Activated T-cell treated with anti-CD3 and anti-CD28 coated beads, Interleukin-2, amount 50 U/mL, for 72 hours (primary cell): ENCODE data around the gene ACKR4. TPM values are rescaled to one million over a fixed set of nuclear protein-coding genes. Genes with fewer than 3 reads are reported as not detected.
"Not testable (repeated sequence)": the region's sequence is repeated elsewhere in the genome, so short reads cannot be mapped to it uniquely, and the experiment has no call there.

ENCODE experiments used
- ATAC-seq, 2 donors: fragments of 150-1000 bp; cut with Tn5 transposase; replicated peaks in 1 of 2; 2 replicates each; pipeline ENCODE4 v1.10.0; 2021; ENCODE audit warnings: moderate library complexity in 2 of 2, mild to moderate bottlenecking in 1 of 2
- DNase-seq, 2 donors: peaks; one replicate each; pipeline ENCODE4 v3.0.0; 2021 to 2022; ENCODE audit warnings: mixed read lengths in 1 of 2
- H3K27ac Mint-ChIP-seq: one replicate; pipeline ENCODE4 v1.8.0; 2022; ENCODE audit warnings: mild to moderate bottlenecking, moderate library complexity, mixed read lengths
- H3K27me3 Mint-ChIP-seq: one replicate; pipeline ENCODE4 v1.8.0; 2022; ENCODE audit warnings: low read depth, mixed read lengths
- H3K36me3 Mint-ChIP-seq, 2 donors: one replicate each; pipeline ENCODE4 v1.8.0; 2022; ENCODE audit warnings: mixed read lengths in 2 of 2, mild to moderate bottlenecking in 1 of 2; ENCODE audit not compliant: insufficient read depth in 2 of 2
- H3K4me1 Mint-ChIP-seq: one replicate; pipeline ENCODE4 v1.8.0; 2022; ENCODE audit warnings: low read depth, mixed read lengths
- H3K4me3 Mint-ChIP-seq, 2 donors: one replicate each; pipeline ENCODE4 v1.8.0; 2022; ENCODE audit warnings: mild to moderate bottlenecking in 2 of 2, mixed read lengths in 2 of 2, moderate library complexity in 2 of 2
- H3K9me3 Mint-ChIP-seq, 2 donors: one replicate each; pipeline ENCODE4 v1.8.0; 2022; ENCODE audit warnings: mixed read lengths in 2 of 2
- total RNA-seq, 2 donors: library from RNA; stranded (reverse); gene quantifications; one replicate each; pipeline ENCODE4 v1.2.3, GENCODE V29; 2022

Gene ACKR4
- total RNA-seq, 2 donors from 2014 or later = not detected

GRCh38 chr3:132629928-132630327, 32.9 kb downstream of the ACKR4 start:
- H3K4me1 Mint-ChIP-seq = peaks cover 9% of the 10 kb centered on the region

GRCh38 chr3:132630612-132631011, 33.5 kb downstream of the ACKR4 start:
- DNase-seq (no peak), ATAC-seq (no peak)
- Mint-ChIP-seq H3K27me3 (no peaks in the 10 kb centered on the region), H3K36me3 (peaks cover 2 to 7% of the 10 kb centered on the region in 2 donors), H3K4me1 (peaks cover 9% of the 10 kb centered on the region), H3K4me3 (no peak overlapping the region), H3K27ac (no peak overlapping the region), H3K9me3 (no peaks in the 10 kb centered on the region)

More at GRCh38 chr3:132629928-132630327, 32.9 kb downstream of the ACKR4 start:
- no peaks in the 10 kb centered on the region for H3K27me3 Mint-ChIP-seq
- peaks cover 4% of the 10 kb centered on the region in 2 donors for H3K36me3 Mint-ChIP-seq
- H3K9me3 Mint-ChIP-seq = no peaks in the 10 kb centered on the region
- DNase-seq = no peak
- H3K4me3 Mint-ChIP-seq = no peak overlapping the region
- H3K27ac Mint-ChIP-seq = no peak overlapping the region
- ATAC-seq = no peak

- peaks cover 4% of the 10 kb centered on the region for H3K4me1 Mint-ChIP-seq
- no peak overlapping the region for H3K4me3 Mint-ChIP-seq
- DNase-seq (no peak), ATAC-seq (no peak)
- H3K27ac Mint-ChIP-seq = no peak overlapping the region
- peaks cover 0 to 10% of the 10 kb centered on the region in 2 donors for H3K36me3 Mint-ChIP-seq
- no peaks in the 10 kb centered on the region for H3K27me3 Mint-ChIP-seq
- H3K9me3 Mint-ChIP-seq = no peaks in the 10 kb centered on the region
Observed at GRCh38 chr3:132635052-132635451, 38.0 kb downstream of the ACKR4 start.

GRCh38 chr3:132637590-132637989, 40.5 kb downstream of the ACKR4 start:
- DNase-seq (no peak), ATAC-seq (no peak)
- no peaks in the 10 kb centered on the region for H3K4me1 Mint-ChIP-seq
- peaks cover 3 to 11% of the 10 kb centered on the region in 2 donors for H3K36me3 Mint-ChIP-seq
- no peak overlapping the region for H3K4me3 Mint-ChIP-seq
- no peaks in the 10 kb centered on the region for H3K27me3 Mint-ChIP-seq
- no peak overlapping the region for H3K27ac Mint-ChIP-seq
- H3K9me3 Mint-ChIP-seq = no peaks in the 10 kb centered on the region

- peaks cover 3 to 11% of the 10 kb centered on the region in 2 donors for H3K36me3 Mint-ChIP-seq
- no peaks in the 10 kb centered on the region for H3K4me1 Mint-ChIP-seq
- H3K27ac Mint-ChIP-seq = no peak overlapping the region
- no peak for DNase-seq
- no peak for ATAC-seq
- H3K27me3 Mint-ChIP-seq = no peaks in the 10 kb centered on the region
- no peaks in the 10 kb centered on the region for H3K9me3 Mint-ChIP-seq
- H3K4me3 Mint-ChIP-seq = no peak overlapping the region
Observed at GRCh38 chr3:132638706-132639105, 41.6 kb downstream of the ACKR4 start.

- not testable (repeated sequence) for DNase-seq, H3K36me3 Mint-ChIP-seq, ATAC-seq, H3K27ac Mint-ChIP-seq, H3K27me3 Mint-ChIP-seq, H3K9me3 Mint-ChIP-seq, H3K4me3 Mint-ChIP-seq, H3K4me1 Mint-ChIP-seq
Observed at GRCh38 chr3:132641427-132641826, 44.4 kb downstream of the ACKR4 start.

- no peak for ATAC-seq
- no peak overlapping the region for H3K4me3 Mint-ChIP-seq
Observed at GRCh38 chr3:132641837-132642538, 44.9 kb downstream of the ACKR4 start.

GRCh38 chr3:132642539-132642847, 45.4 kb downstream of the ACKR4 start:
- Mint-ChIP-seq H3K27me3 (no peaks in the 10 kb centered on the region), H3K36me3 (peaks cover 3 to 7% of the 10 kb centered on the region in 2 donors), H3K4me3 (no peak overlapping the region), H3K27ac (no peak overlapping the region), H3K9me3 (no peaks in the 10 kb centered on the region), H3K4me1 (peaks cover 5% of the 10 kb centered on the region)
- DNase-seq (no peak), ATAC-seq (no peak)

More at GRCh38 chr3:132641837-132642538, 44.9 kb downstream of the ACKR4 start:
- Mint-ChIP-seq H3K36me3 (peaks cover 3 to 9% of the 10 kb centered on the region in 2 donors), H3K4me1 (peaks cover 5% of the 10 kb centered on the region), H3K27me3 (no peaks in the 10 kb centered on the region), H3K27ac (no peak overlapping the region), H3K9me3 (no peaks in the 10 kb centered on the region)
- DNase-seq = no peak

- H3K27ac Mint-ChIP-seq = no peak overlapping the region
- no peak overlapping the region for H3K4me3 Mint-ChIP-seq
Observed at GRCh38 chr3:132643366-132643765, 46.3 kb downstream of the ACKR4 start.

GRCh38 chr3:132645058-132645457, 48.0 kb downstream of the ACKR4 start:
- DNase-seq (no peak), ATAC-seq (no peak)
- H3K27me3 Mint-ChIP-seq = no peaks in the 10 kb centered on the region
- no peaks in the 10 kb centered on the region for H3K9me3 Mint-ChIP-seq
- H3K4me3 Mint-ChIP-seq = no peak overlapping the region
- no peak overlapping the region for H3K27ac Mint-ChIP-seq
- H3K4me1 Mint-ChIP-seq = peaks cover 5% of the 10 kb centered on the region
- peaks cover 3% of the 10 kb centered on the region in 2 donors for H3K36me3 Mint-ChIP-seq

More at GRCh38 chr3:132643366-132643765, 46.3 kb downstream of the ACKR4 start:
- H3K36me3 Mint-ChIP-seq = peaks cover 3 to 7% of the 10 kb centered on the region in 2 donors
- H3K9me3 Mint-ChIP-seq = no peaks in the 10 kb centered on the region
- H3K4me1 Mint-ChIP-seq = peaks cover 5% of the 10 kb centered on the region
- DNase-seq (no peak), ATAC-seq (no peak)
- no peaks in the 10 kb centered on the region for H3K27me3 Mint-ChIP-seq

- Mint-ChIP-seq H3K4me3 (no peak overlapping the region), H3K9me3 (no peaks in the 10 kb centered on the region), H3K27ac (no peak overlapping the region), H3K27me3 (no peaks in the 10 kb centered on the region), H3K36me3 (no peaks in the 10 kb centered on the region), H3K4me1 (peaks cover under 1% of the 10 kb centered on the region)
- peak in 1 of 2 donors; percentile 59 for ATAC-seq
- DNase-seq = no peak
Observed at GRCh38 chr3:132650153-132650552, 53.1 kb downstream of the ACKR4 start.

Other genes starting within 250 kb of the ACKR4 start
- 10 to 100 TPM; 36.3 to 39.5 TPM for gene DNAJC13, start 179.8 kb upstream of the ACKR4 start, total RNA-seq
- 10 to 100 TPM; 34.1 to 40.9 TPM for gene ACAD11, start 62.5 kb downstream of the ACKR4 start, total RNA-seq
- gene UBA5, start 63.1 kb downstream of the ACKR4 start, total RNA-seq = 10 to 100 TPM; 48.4 to 53.8 TPM
- 10 to 100 TPM; 23.8 to 24.1 TPM for gene NPHP3, start 125.1 kb downstream of the ACKR4 start, total RNA-seq